Measurements from ENCODE around the gene TMCO1. TPM values are rescaled to one million over a fixed set of nuclear protein-coding genes. Genes with fewer than 3 reads are reported as not detected.
"Not testable (repeated sequence)": the region's sequence is repeated elsewhere in the genome, so short reads cannot be mapped to it uniquely, and the experiment has no call there.

The TMCO1 gene
- total RNA-seq, 1 donor from 2014 or later = 98.6 TPM

- no peak for DNase-seq (ENCODE audit: low spot score)
- Mint-ChIP-seq H3K27ac (ENCODE audit: unreplicated experiment) (no peak overlapping the region), H3K9me3 (ENCODE audit: low read depth) (peaks cover 9% of the 10 kb centered on the region), H3K36me3 (ENCODE audit: low read depth) (peaks cover 28% of the 10 kb centered on the region), H3K4me3 (ENCODE audit: unreplicated experiment) (no peak overlapping the region), H3K27me3 (ENCODE audit: low read depth) (no peaks in the 10 kb centered on the region), H3K4me1 (ENCODE audit: low read depth) (peaks cover 8% of the 10 kb centered on the region)
- TF ChIP-seq CTCF (IDR thresholded peaks at IDR 0.05) = no peak
Observed at GRCh38 chr1:165686121-165686970, 82.3 kb downstream of the TMCO1 start.

- peaks cover 9% of the 10 kb centered on the region for H3K9me3 Mint-ChIP-seq (ENCODE audit: low read depth)
- no peak overlapping the region for H3K4me3 Mint-ChIP-seq (ENCODE audit: unreplicated experiment)
- no peaks in the 10 kb centered on the region for H3K27me3 Mint-ChIP-seq (ENCODE audit: low read depth)
- peaks cover 8% of the 10 kb centered on the region for H3K4me1 Mint-ChIP-seq (ENCODE audit: low read depth)
- no peak for DNase-seq (ENCODE audit: low spot score)
- TF ChIP-seq CTCF (IDR thresholded peaks at IDR 0.05) = no peak
- peaks cover 33% of the 10 kb centered on the region for H3K36me3 Mint-ChIP-seq (ENCODE audit: low read depth)
- H3K27ac Mint-ChIP-seq (ENCODE audit: unreplicated experiment) = no peak overlapping the region
Observed at GRCh38 chr1:165683848-165684485, 84.7 kb downstream of the TMCO1 start.

DNA sequence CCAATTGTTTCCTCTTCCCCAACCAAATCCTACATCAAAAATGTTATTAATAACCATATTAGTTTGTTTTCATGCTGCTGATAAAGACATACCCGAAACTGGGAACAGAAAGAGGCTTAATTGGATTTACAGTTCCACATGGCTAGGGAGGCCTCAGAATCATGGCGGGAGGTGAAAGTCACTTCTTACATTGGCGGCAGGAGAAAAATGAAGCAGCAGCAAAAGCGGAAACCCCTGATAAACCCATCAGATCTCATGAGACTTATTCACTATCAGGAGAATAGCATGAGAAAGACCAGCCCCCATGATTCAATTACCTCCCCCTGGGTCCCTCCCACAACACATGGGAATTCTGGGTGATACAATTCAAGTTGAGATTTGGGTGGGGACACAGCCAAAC, 87.9 kb downstream of the TMCO1 start:
- not testable (repeated sequence) for H3K4me1 Mint-ChIP-seq (ENCODE audit: low read depth); H3K4me3 Mint-ChIP-seq (ENCODE audit: unreplicated experiment); H3K9me3 Mint-ChIP-seq (ENCODE audit: low read depth); H3K27ac Mint-ChIP-seq (ENCODE audit: unreplicated experiment); H3K27me3 Mint-ChIP-seq (ENCODE audit: low read depth); DNase-seq (ENCODE audit: low spot score)
- H3K36me3 Mint-ChIP-seq (ENCODE audit: low read depth) = peaks cover 32% of the 10 kb centered on the region

GRCh38 chr1:165680303-165680702, 88.4 kb downstream of the TMCO1 start:
- H3K27ac Mint-ChIP-seq (ENCODE audit: unreplicated experiment) = no peak overlapping the region
- DNase-seq (ENCODE audit: low spot score) = no peak
- peaks cover 13% of the 10 kb centered on the region for H3K4me1 Mint-ChIP-seq (ENCODE audit: low read depth)
- peaks cover 8% of the 10 kb centered on the region for H3K9me3 Mint-ChIP-seq (ENCODE audit: low read depth)
- TF ChIP-seq CTCF (IDR thresholded peaks at IDR 0.05) = no peak
- H3K4me3 Mint-ChIP-seq (ENCODE audit: unreplicated experiment) = no peak overlapping the region
- no peaks in the 10 kb centered on the region for H3K27me3 Mint-ChIP-seq (ENCODE audit: low read depth)
- peaks cover 34% of the 10 kb centered on the region for H3K36me3 Mint-ChIP-seq (ENCODE audit: low read depth)

GRCh38 chr1:165679282-165680036, 89.2 kb downstream of the TMCO1 start:
- TF ChIP-seq CTCF (IDR thresholded peaks at IDR 0.05) = no peak
- H3K36me3 Mint-ChIP-seq (ENCODE audit: low read depth) = peaks cover 35% of the 10 kb centered on the region

More at GRCh38 chr1:165679282-165680036, 89.2 kb downstream of the TMCO1 start:
- Mint-ChIP-seq H3K27me3 (ENCODE audit: low read depth) (no peaks in the 10 kb centered on the region), H3K4me3 (ENCODE audit: unreplicated experiment) (no peak overlapping the region), H3K9me3 (ENCODE audit: low read depth) (peaks cover 8% of the 10 kb centered on the region), H3K4me1 (ENCODE audit: low read depth) (peaks cover 15% of the 10 kb centered on the region), H3K27ac (ENCODE audit: unreplicated experiment) (no peak overlapping the region)
- no peak for DNase-seq (ENCODE audit: low spot score)
